HEK293T (cell line): ENCODE data around the gene ARAP2.

ENCODE experiments used
- ARNT ChIP-seq: fragments of 450-650 bp; IDR thresholded peaks from 2 replicates; pipeline ENCODE4 v1.6.1; 2017; ENCODE audit warnings: mild to moderate bottlenecking
- CTBP1 ChIP-seq: fragments of 450-650 bp; IDR thresholded peaks from 2 replicates; pipeline ENCODE4 v1.6.1; 2016; ENCODE audit warnings: borderline replicate concordance
- ELF4 ChIP-seq: fragments of 450-650 bp; IDR thresholded peaks from 2 replicates; pipeline ENCODE4 v1.6.1; 2017; ENCODE audit warnings: antibody characterized with exemption
- FOXK2 ChIP-seq: fragments of 450-650 bp; IDR thresholded peaks from 2 replicates; pipeline ENCODE4 v1.6.1; 2016; ENCODE audit warnings: mild to moderate bottlenecking
- LEF1 ChIP-seq: fragments of 450-650 bp; IDR thresholded peaks from 2 replicates; pipeline ENCODE4 v1.6.1; 2017; ENCODE audit warnings: mild to moderate bottlenecking, borderline replicate concordance
- SP1 ChIP-seq: fragments of 450-650 bp; IDR thresholded peaks from 2 replicates; pipeline ENCODE4 v1.6.1; 2017
- ZNF384 ChIP-seq: fragments of 450-650 bp; IDR thresholded peaks from 2 replicates; pipeline ENCODE4 v1.6.1; 2016

GRCh38 chr4:36043901-36044300, 200.4 kb downstream of the ARAP2 start:
- TF ChIP-seq CTBP1 = no peak
- TF ChIP-seq SP1 = no peak
- TF ChIP-seq FOXK2 = no peak
- TF ChIP-seq ZNF384 = no peak
- no peak for TF ChIP-seq LEF1
- TF ChIP-seq ARNT = no peak
- no peak for TF ChIP-seq ELF4
